HG02938 (cell line): ENCODE measurements around the gene FRMPD1.

ENCODE experiments used
- ATAC-seq: cut with Tn5 transposase; IDR thresholded peaks from one replicate; pipeline ENCODE4 v1.9.1; 2021; ENCODE audit warnings: mild to moderate bottlenecking, moderate library complexity; ENCODE audit not compliant: unreplicated experiment

Gene FRMPD1

GRCh38 chr9:37678789-37679273, 28.1 kb downstream of the FRMPD1 start:
- ATAC-seq = no peak

- no peak for ATAC-seq
Measured at GRCh38 chr9:37679649-37680402, 29.1 kb downstream of the FRMPD1 start.

GRCh38 chr9:37682951-37683350, 32.2 kb downstream of the FRMPD1 start:
- no peak for ATAC-seq

- ATAC-seq = no peak
Measured at GRCh38 chr9:37683531-37684371, 33.0 kb downstream of the FRMPD1 start.

GRCh38 chr9:37692622-37693221, 42.0 kb downstream of the FRMPD1 start:
- ATAC-seq = no peak

GRCh38 chr9:37693260-37693659, 42.5 kb downstream of the FRMPD1 start:
- ATAC-seq = no peak

GRCh38 chr9:37694355-37694754, 43.6 kb downstream of the FRMPD1 start:
- ATAC-seq = no peak

- ATAC-seq = no peak
Measured at GRCh38 chr9:37696528-37696927, 45.8 kb downstream of the FRMPD1 start.

GRCh38 chr9:37700131-37700530, 49.4 kb downstream of the FRMPD1 start:
- ATAC-seq = no peak

- no peak for ATAC-seq
Measured at GRCh38 chr9:37700900-37701299, 50.1 kb downstream of the FRMPD1 start.

- no peak for ATAC-seq
Measured at GRCh38 chr9:37705787-37706186, 55.0 kb downstream of the FRMPD1 start.

GRCh38 chr9:37706290-37706689, 55.5 kb downstream of the FRMPD1 start:
- ATAC-seq = no peak

GRCh38 chr9:37707748-37708147, 57.0 kb downstream of the FRMPD1 start:
- ATAC-seq = no peak

- no peak for ATAC-seq
Measured at GRCh38 chr9:37710046-37710445, 59.3 kb downstream of the FRMPD1 start.

GRCh38 chr9:37715260-37715659, 64.5 kb downstream of the FRMPD1 start:
- no peak for ATAC-seq

- ATAC-seq = no peak
Measured at GRCh38 chr9:37715991-37716505, 65.3 kb downstream of the FRMPD1 start.

GRCh38 chr9:37719526-37719925, 68.8 kb downstream of the FRMPD1 start:
- ATAC-seq = no peak

GRCh38 chr9:37727013-37727412, 76.3 kb downstream of the FRMPD1 start:
- no peak for ATAC-seq

GRCh38 chr9:37729499-37729898, 78.7 kb downstream of the FRMPD1 start:
- ATAC-seq = no peak

- ATAC-seq = no peak
Measured at GRCh38 chr9:37730256-37730655, 79.5 kb downstream of the FRMPD1 start.

- ATAC-seq = no peak
Measured at GRCh38 chr9:37730839-37731238, 80.1 kb downstream of the FRMPD1 start.
